GM12878 (cell line): Measurements from ENCODE around the gene SEPSECS.

Source experiments
- CHD4 ChIP-seq: fragments of 200-600 bp; sonication (generic); IDR thresholded peaks from 2 replicates; pipeline ENCODE4 v1.6.1; 2016; ENCODE audit warnings: mild to moderate bottlenecking
- CREM ChIP-seq: IDR thresholded peaks from 2 replicates; pipeline ENCODE4 v1.6.1; 2014; ENCODE audit warnings: antibody characterized with exemption, low read depth
- CTCF ChIP-seq, 3 experiments: IDR thresholded peaks in 2 of 3; conservative IDR thresholded peaks in 1 of 3; 2 replicates each; pipeline ENCODE4 v1.5.1; 2011; ENCODE audit warnings: low read depth in 3 of 3, low read length in 3 of 3, mild to moderate bottlenecking in 3 of 3, control low read depth in 2 of 3, moderate library complexity in 2 of 3, inconsistent platforms in 1 of 3, mixed read lengths in 1 of 3; ENCODE audit not compliant: control insufficient read depth in 2 of 3, insufficient read depth in 1 of 3; ENCODE audit errors: extremely low read depth in 1 of 3
- MAX ChIP-seq: IDR thresholded peaks from 2 replicates; pipeline ENCODE4 v1.6.1; 2012; ENCODE audit warnings: low read depth, low read length, improper control_type of control experiment
- PKNOX1 ChIP-seq: fragments of 450-650 bp; IDR thresholded peaks from 2 replicates; pipeline ENCODE4 v1.6.1; 2016; ENCODE audit warnings: mild to moderate bottlenecking
- POLR2A ChIP-seq: IDR thresholded peaks from 2 replicates; pipeline ENCODE4 v1.6.1; 2011; ENCODE audit warnings: low read depth, mild to moderate bottlenecking, low read length
- SKIL ChIP-seq: fragments of 450-650 bp; IDR thresholded peaks from 2 replicates; pipeline ENCODE4 v1.6.1; 2017; ENCODE audit warnings: mild to moderate bottlenecking, low read depth, inconsistent platforms; ENCODE audit not compliant: poor library complexity, severe bottlenecking
- USF1 ChIP-seq: IDR thresholded peaks from 2 replicates; pipeline ENCODE4 v1.6.1; 2011; ENCODE audit warnings: borderline replicate concordance, low read depth, mild to moderate bottlenecking, moderate library complexity, mixed read lengths, low read length; ENCODE audit not compliant: insufficient read depth; ENCODE audit errors: extremely low read length
- ZBED1 ChIP-seq: IDR thresholded peaks from 2 replicates; pipeline ENCODE4 v1.6.1; 2016; ENCODE audit warnings: borderline replicate concordance

DNA sequence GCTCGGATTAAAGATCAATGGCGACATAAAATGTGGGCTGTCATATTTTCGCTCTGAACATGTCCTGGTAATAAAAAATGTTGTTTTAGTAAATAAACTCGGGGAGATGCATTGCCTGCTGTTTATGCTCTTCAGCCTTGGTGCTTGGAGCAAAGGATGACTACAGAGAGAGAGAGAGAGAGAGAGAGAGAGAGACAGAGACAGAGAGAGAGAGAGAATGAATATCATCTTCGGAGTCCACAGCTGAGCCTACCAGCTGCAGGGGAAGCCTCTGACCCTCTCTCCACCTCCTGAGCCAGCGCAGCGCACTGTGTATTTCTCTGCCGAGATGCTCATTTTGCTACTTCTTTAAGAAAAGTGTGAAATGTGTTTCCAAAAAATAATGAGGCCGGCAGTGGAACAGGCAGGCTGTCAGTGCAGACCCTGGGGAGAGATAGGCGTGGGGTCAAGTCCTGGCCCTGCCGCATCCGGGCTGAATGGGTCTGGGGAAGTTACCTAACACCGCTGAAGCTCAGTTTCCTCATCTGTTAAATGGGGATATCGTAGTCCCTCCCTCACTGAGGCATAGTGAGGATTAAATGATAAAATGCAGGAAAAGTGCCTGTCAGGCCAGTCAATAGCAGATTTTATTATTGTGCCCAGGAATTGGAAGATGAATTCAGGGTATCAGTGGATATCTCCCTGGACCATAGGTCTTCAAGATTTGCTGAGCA, 71.0 kb downstream of the SEPSECS start:
- no peak for TF ChIP-seq CTCF (IDR thresholded peaks at IDR 0.05 in 2 of 3, conservative IDR thresholded peaks at IDR 0.05 in 1 of 3; ENCODE audit: control insufficient read depth in 2 of 3, extremely low read depth in 1 of 3, insufficient read depth in 1 of 3, low read depth in 3 of 3, low read length in 3 of 3)
- TF ChIP-seq CREM, result no peak
- TF ChIP-seq MAX, result no peak
- no peak for TF ChIP-seq POLR2A
- no peak for TF ChIP-seq ZBED1
- TF ChIP-seq PKNOX1, result no peak
- no peak for TF ChIP-seq SKIL
- no peak for TF ChIP-seq CHD4
- TF ChIP-seq USF1, result no peak
